Activated naive CD8-positive, alpha-beta T cell treated with anti-CD3 and anti-CD28 coated beads, Interleukin-2, amount 10 ng/mL, durations not matched to agents 7 days and 5 days (primary cell): ENCODE data around the gene SOX13. TPM values are rescaled to one million over a fixed set of nuclear protein-coding genes. Genes with fewer than 3 reads are reported as not detected.

ENCODE experiments used
- ATAC-seq: fragments of 150-1000 bp; cut with Tn5 transposase; one replicate; pipeline ENCODE4 v1.10.0; 2021; ENCODE audit warnings: low read depth, moderate library complexity
- POLR2A ChIA-PET: fragments of 350-600 bp; sonication (Branson Sonifier 250); formaldehyde crosslinking; loops from one replicate; lab custom pipeline; 2021; ENCODE audit warnings: antibody characterized with exemption; lab: Charles Lee
- DNase-seq: peaks from one replicate; pipeline ENCODE4 v3.0.0; 2021
- H3K27ac Mint-ChIP-seq: one replicate; pipeline ENCODE4 v1.8.0; 2022; ENCODE audit warnings: mild to moderate bottlenecking, mixed read lengths
- H3K27me3 Mint-ChIP-seq: one replicate; pipeline ENCODE4 v1.8.0; 2022; ENCODE audit warnings: mild to moderate bottlenecking, moderate library complexity, mixed read lengths
- H3K36me3 Mint-ChIP-seq: one replicate; pipeline ENCODE4 v1.8.0; 2021; ENCODE audit warnings: mild to moderate bottlenecking, mixed read lengths
- H3K4me1 Mint-ChIP-seq: one replicate; pipeline ENCODE4 v1.8.0; 2021; ENCODE audit warnings: mixed read lengths
- H3K4me3 Mint-ChIP-seq: one replicate; pipeline ENCODE4 v1.8.0; 2022; ENCODE audit warnings: mild to moderate bottlenecking, moderate library complexity, mixed read lengths
- H3K9me3 Mint-ChIP-seq: one replicate; pipeline ENCODE4 v1.8.0; 2021; ENCODE audit warnings: mixed read lengths
- total RNA-seq, 2 experiments: library from RNA; stranded (reverse); gene quantifications; one replicate each; pipeline ENCODE4 v1.2.3, GENCODE V29; 2021

SOX13 gene
- total RNA-seq, 2 experiments from 2014 or later: 3.9 to 4.0 TPM

DNA sequence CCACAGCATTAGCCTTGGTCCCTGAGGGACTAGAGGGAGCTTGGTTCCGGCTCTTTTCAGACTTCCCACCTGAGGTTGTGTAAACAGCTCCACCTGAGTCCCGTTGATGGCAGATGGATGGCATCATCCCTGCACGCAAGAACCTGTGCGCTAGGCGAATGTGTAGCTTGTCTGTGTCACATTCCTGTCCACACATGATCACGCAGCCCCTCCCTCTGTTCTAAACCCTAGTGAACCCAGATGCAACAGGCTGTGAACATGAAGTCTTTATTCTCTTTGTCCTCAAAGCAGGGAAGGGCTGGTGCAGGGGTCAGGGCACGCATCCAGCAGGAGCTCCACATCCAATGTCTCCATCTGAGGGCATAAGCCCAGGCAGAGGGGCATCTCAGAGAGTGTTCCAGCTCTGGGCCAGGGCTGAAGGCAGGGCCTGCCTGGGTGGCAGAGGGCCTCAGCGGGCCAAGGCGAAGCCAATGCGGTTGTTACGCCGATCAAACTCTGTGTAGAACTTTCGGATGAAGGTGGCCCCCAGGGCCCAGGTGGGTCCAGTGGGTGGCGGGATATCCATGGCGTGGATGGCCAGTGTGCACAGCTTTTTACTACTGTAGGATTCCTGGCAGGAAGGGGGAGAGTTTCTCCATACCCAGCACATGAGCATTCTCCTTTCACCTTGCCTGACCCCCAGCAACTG lies 81.8 kb downstream of the SOX13 start:
- no peak overlapping the region for H3K27ac Mint-ChIP-seq
- POLR2A ChIA-PET: no interaction called here
- H3K4me3 Mint-ChIP-seq: no peak overlapping the region
- H3K36me3 Mint-ChIP-seq: no peaks in the 10 kb centered on the region
- H3K27me3 Mint-ChIP-seq: peaks cover 16% of the 10 kb centered on the region
- DNase-seq (no peak), ATAC-seq (no peak)
- no peaks in the 10 kb centered on the region for H3K9me3 Mint-ChIP-seq
- peaks cover 1% of the 10 kb centered on the region for H3K4me1 Mint-ChIP-seq

DNA sequence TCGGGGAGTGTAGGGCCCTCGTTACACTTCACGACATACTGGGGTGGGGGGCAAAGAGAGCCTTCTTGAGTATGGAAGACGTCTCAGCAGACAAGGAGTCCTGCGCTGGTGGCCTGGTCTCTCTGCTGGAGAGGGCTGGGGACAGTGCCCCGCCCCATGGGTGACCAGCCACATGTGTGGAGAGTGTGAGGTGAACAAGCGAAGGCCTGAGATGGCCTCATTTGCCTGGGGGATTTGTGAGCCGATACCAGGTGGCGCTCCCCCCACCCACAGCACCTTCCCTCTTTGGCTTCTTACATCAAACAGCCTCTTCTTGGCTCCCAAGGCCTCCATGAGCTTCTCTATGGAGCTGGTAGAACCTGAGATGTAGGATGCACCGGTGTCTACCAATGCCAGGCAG lies 83.0 kb downstream of the SOX13 start:
- Mint-ChIP-seq H3K4me1 (peaks cover 1% of the 10 kb centered on the region), H3K36me3 (no peaks in the 10 kb centered on the region), H3K27ac (no peak overlapping the region), H3K4me3 (no peak overlapping the region), H3K27me3 (peaks cover 10% of the 10 kb centered on the region), H3K9me3 (no peaks in the 10 kb centered on the region)
- ATAC-seq (no peak), DNase-seq (no peak)
- POLR2A ChIA-PET: no interaction called here

DNA sequence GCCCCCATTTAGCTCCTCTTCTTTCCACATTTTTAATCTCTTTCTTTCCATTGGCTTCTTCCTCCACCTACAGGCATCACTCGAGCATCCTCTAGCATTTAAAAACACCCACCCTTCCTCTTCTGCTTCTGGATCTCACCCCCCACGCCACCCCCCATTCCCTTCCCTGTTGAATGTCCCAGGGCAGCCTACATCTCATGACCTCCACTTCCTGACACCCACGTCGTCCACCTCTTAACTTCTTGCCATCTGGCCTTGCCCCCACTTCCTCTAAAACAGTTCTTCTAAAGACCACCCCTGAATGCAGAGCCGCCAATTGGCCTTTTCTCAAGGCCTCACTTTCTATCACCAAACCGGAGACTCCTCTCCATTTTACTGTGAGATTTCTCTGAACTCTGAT lies 85.0 kb downstream of the SOX13 start:
- Mint-ChIP-seq H3K27me3 (peaks cover 9% of the 10 kb centered on the region), H3K9me3 (no peaks in the 10 kb centered on the region), H3K27ac (no peak overlapping the region), H3K4me3 (no peak overlapping the region), H3K4me1 (peaks cover 3% of the 10 kb centered on the region), H3K36me3 (no peaks in the 10 kb centered on the region)
- ATAC-seq (no peak), DNase-seq (no peak)
- POLR2A ChIA-PET: no interaction called here

- Mint-ChIP-seq H3K4me1 (peaks cover 3% of the 10 kb centered on the region), H3K27ac (no peak overlapping the region), H3K4me3 (no peak overlapping the region), H3K36me3 (no peaks in the 10 kb centered on the region), H3K9me3 (no peaks in the 10 kb centered on the region), H3K27me3 (peaks cover 7% of the 10 kb centered on the region)
- POLR2A ChIA-PET: no interaction called here
- DNase-seq (no peak), ATAC-seq (no peak)
Measured at GRCh38 chr1:204161609-204162493, 88.9 kb downstream of the SOX13 start.

DNA sequence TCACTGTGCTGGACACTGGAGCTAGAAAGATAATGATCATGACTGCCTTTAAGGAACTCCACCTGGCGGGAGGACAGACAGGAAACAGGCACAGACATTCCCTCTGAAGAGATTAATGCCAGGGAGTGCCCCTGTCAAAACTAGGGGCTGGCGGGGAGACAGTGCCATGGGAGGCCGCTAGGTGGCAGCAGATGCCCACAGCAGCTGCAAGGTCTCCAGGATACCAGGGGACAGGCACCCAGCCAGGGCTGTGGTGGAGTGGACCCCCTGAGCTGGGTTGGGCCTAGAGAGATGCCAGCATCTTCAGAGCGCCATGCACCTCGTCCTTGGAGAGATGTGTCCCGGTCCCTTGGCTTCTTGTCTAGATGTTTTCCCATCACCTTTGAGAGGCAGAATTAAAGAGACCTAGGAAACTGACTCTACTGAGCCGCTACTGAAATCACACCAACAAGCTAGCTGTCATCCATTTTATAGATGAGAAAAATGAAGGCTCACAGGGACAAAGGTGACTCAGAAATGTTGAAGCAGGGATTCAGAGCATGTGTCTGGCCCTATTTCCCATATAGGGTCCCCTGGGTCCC lies 89.7 kb downstream of the SOX13 start:
- ATAC-seq (peak; percentile 81), DNase-seq (peak; percentile 84)
- H3K36me3 Mint-ChIP-seq: no peaks in the 10 kb centered on the region
- peaks cover 7% of the 10 kb centered on the region for H3K27me3 Mint-ChIP-seq
- no peak overlapping the region for H3K4me3 Mint-ChIP-seq
- H3K4me1 Mint-ChIP-seq: peaks cover 3% of the 10 kb centered on the region
- no peaks in the 10 kb centered on the region for H3K9me3 Mint-ChIP-seq
- POLR2A ChIA-PET: no interaction called here
- no peak overlapping the region for H3K27ac Mint-ChIP-seq

DNA sequence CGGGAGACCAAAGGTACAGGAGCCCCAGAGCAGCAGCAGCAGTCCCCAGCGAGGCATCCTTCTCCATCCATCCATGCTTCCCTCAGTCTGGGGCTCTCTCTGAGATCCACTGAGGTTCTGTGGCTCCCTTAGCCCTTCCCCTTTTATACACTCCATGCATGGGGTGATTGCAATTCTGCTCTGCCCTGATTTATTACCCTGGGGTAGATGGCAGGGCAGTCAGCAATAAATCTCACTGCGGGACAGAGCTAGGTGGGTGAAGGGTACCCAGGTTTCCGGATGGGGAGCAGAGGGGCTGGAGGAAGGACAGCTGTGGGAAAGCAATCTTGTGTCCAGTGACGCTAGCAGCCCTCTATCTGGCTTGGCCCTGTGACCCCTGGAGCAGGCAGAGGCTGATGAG lies 93.3 kb downstream of the SOX13 start, which contains the start of gene REN:
REN (minus strand) TSS at position 119 of the 400 bp plus-strand sequence; CDS start at position 75, 44 bp downstream.
- ATAC-seq: no peak
- no peak for DNase-seq
- Mint-ChIP-seq H3K36me3 (no peaks in the 10 kb centered on the region), H3K4me3 (no peak within 1 kb of the TSS), H3K4me1 (peaks cover 2% of the 10 kb centered on the region), H3K9me3 (peaks cover 14% of the 10 kb centered on the region), H3K27ac (no peak within 1 kb of the TSS), H3K27me3 (no peaks in the 10 kb centered on the region)
- POLR2A ChIA-PET: no interaction called here

DNA sequence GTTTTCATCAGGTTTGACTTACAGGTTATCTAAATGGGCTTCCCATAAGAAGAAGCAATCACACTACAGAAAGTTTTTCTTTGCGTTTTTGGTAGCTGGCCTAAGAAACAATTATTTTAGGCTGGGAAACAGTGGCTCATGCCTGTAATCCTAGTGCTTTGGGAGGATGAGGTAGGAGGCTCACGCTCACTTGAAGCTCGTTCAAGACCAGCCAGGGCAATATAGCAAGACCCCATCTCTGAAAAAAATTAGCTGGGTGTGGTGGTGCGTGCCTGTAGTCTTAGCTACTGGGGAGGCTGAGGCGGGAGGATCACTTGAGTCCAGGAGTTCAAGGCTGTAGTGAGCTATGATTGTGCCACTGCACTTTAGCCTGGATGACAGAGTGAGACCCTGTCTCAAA lies 94.8 kb downstream of the SOX13 start:
- POLR2A ChIA-PET: no interaction called here
- no peak overlapping the region for H3K27ac Mint-ChIP-seq
- H3K27me3 Mint-ChIP-seq: peaks cover 3% of the 10 kb centered on the region
- ATAC-seq (no peak), DNase-seq (no peak)
- peaks cover 18% of the 10 kb centered on the region for H3K9me3 Mint-ChIP-seq
- H3K36me3 Mint-ChIP-seq: peaks cover 3% of the 10 kb centered on the region
- H3K4me3 Mint-ChIP-seq: no peak overlapping the region
- no peaks in the 10 kb centered on the region for H3K4me1 Mint-ChIP-seq

GRCh38 chr1:204169858-204170257 lies 96.9 kb downstream of the SOX13 start:
- Mint-ChIP-seq H3K36me3 (peaks cover 3% of the 10 kb centered on the region), H3K4me3 (no peak overlapping the region), H3K27ac (no peak overlapping the region), H3K9me3 (peaks cover 19% of the 10 kb centered on the region), H3K27me3 (peaks cover 3% of the 10 kb centered on the region), H3K4me1 (no peaks in the 10 kb centered on the region)
- DNase-seq (no peak), ATAC-seq (no peak)
- POLR2A ChIA-PET: no interaction called here

DNA sequence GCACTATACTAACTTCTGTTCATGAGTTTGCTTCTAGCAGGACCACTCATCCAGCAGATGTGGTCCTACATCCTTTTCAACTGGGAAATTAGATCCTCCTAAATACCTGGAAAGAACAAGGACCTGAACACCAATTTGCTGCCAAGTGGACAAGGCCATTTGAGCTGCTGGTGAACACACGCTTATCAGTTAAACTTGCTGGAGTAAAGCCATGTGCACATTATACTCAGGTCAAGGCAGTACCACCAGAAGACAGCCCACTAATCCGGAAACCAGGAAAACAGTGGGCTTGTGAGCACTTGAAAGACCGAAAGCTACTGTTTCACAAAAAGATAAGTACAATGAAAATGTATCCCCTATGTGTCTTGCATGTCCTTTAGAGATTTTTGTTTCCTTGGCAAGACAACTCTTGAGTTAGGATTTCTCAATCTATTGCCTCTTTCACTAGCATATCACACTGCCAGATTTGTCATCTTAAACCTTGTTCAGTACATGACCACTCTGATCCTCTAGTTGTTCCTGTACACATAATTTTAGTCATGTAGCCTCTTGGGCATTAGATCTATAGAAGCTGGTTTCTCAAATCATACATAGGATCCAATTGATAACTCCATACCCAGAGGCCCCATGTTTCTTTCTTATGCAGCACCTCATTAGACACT lies 97.7 kb downstream of the SOX13 start:
- no peak for ATAC-seq
- Mint-ChIP-seq H3K9me3 (peaks cover 19% of the 10 kb centered on the region), H3K36me3 (peaks cover 3% of the 10 kb centered on the region)

GRCh38 chr1:204171751-204172178 lies 98.8 kb downstream of the SOX13 start:
- peaks cover 19% of the 10 kb centered on the region for H3K9me3 Mint-ChIP-seq
- POLR2A ChIA-PET: no interaction called here

More for the DNA sequence above, 97.7 kb downstream of the SOX13 start:
- no peak overlapping the region for H3K4me3 Mint-ChIP-seq
- H3K27me3 Mint-ChIP-seq: peaks cover 3% of the 10 kb centered on the region
- no peaks in the 10 kb centered on the region for H3K4me1 Mint-ChIP-seq
- POLR2A ChIA-PET: no interaction called here
- DNase-seq: no peak
- H3K27ac Mint-ChIP-seq: no peak overlapping the region

GRCh38 chr1:204172404-204173029 lies 99.6 kb downstream of the SOX13 start:
- POLR2A ChIA-PET: no interaction called here
- peaks cover 19% of the 10 kb centered on the region for H3K9me3 Mint-ChIP-seq
- DNase-seq (no peak), ATAC-seq (no peak)
- H3K4me1 Mint-ChIP-seq: no peaks in the 10 kb centered on the region
- peaks cover 3% of the 10 kb centered on the region for H3K36me3 Mint-ChIP-seq
- no peak overlapping the region for H3K4me3 Mint-ChIP-seq
- no peak overlapping the region for H3K27ac Mint-ChIP-seq
- H3K27me3 Mint-ChIP-seq: peaks cover 3% of the 10 kb centered on the region

More at GRCh38 chr1:204171751-204172178, 98.8 kb downstream of the SOX13 start:
- ATAC-seq (no peak), DNase-seq (no peak)
- no peak overlapping the region for H3K27ac Mint-ChIP-seq
- peaks cover 3% of the 10 kb centered on the region for H3K36me3 Mint-ChIP-seq
- H3K4me3 Mint-ChIP-seq: no peak overlapping the region
- no peaks in the 10 kb centered on the region for H3K4me1 Mint-ChIP-seq
- H3K27me3 Mint-ChIP-seq: peaks cover 3% of the 10 kb centered on the region

DNA sequence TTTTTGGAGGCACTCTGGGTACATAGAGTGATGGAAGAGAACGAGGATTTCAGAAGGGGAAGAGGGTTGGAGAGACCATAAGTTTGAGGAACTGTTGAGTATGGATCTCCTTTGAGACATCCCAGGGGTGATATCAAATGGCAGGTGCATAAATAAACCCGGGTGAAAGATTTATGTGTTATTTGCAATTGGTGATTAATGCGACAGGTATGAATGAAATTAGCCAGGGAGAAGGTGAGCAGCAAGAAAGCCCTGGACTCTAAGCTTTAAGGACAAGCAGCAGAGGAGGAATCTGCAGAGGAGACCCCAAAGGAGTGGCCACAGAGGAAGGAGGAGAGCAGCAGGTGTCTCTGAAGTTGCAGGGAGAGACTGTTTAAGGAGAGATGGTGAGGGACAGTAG lies 102.0 kb downstream of the SOX13 start:
- H3K27ac Mint-ChIP-seq: no peak overlapping the region
- DNase-seq: no peak
- no peaks in the 10 kb centered on the region for H3K4me1 Mint-ChIP-seq
- POLR2A ChIA-PET: no interaction called here
- no peak overlapping the region for H3K4me3 Mint-ChIP-seq
- H3K9me3 Mint-ChIP-seq: peaks cover 14% of the 10 kb centered on the region
- peaks cover 3% of the 10 kb centered on the region for H3K36me3 Mint-ChIP-seq
- ATAC-seq: no peak
- peaks cover 3% of the 10 kb centered on the region for H3K27me3 Mint-ChIP-seq

DNA sequence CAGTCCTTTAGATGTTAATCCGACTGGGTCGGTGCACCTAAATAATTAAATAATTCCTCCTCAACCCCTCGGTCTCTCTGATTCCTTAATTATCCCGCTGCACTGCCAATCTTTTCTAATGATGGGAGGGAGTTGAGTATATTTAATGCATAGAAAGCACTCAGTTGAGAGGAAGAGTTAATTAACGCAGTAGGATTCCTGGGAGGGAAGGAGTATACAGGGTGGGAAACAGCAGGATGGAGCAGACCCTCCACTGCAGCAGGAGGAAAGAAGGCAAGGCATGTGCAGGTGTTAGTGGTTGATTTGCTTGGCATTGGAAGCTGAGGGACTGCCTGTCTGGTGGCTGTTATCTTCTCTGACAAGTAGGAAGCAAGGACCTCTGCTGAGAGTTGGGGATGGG lies 103.1 kb downstream of the SOX13 start:
- POLR2A ChIA-PET: no interaction called here
- H3K4me1 Mint-ChIP-seq: no peaks in the 10 kb centered on the region
- no peak for ATAC-seq
- H3K4me3 Mint-ChIP-seq: no peak overlapping the region
- H3K9me3 Mint-ChIP-seq: peaks cover 7% of the 10 kb centered on the region
- H3K36me3 Mint-ChIP-seq: peaks cover 3% of the 10 kb centered on the region
- peaks cover 3% of the 10 kb centered on the region for H3K27me3 Mint-ChIP-seq
- DNase-seq: no peak
- H3K27ac Mint-ChIP-seq: no peak overlapping the region
